ENCODE measurements around the gene INSYN2B.

INSYN2B gene

GRCh38 chr5:169880785-169881184 is 99.5 kb downstream of the INSYN2B start:
- Histone ChIP-seq H3K27ac (ENCODE audit: low read length) (no peak overlapping the region), H3K4me3 (ENCODE audit: low read length) (no peak overlapping the region), H3K9me3 (ENCODE audit: control insufficient read depth, insufficient read depth, low read length) (no peaks in the 10 kb centered on the region), H3K27me3 (ENCODE audit: control insufficient read depth, insufficient read depth, low read length) (no peaks in the 10 kb centered on the region), H3K4me1 (ENCODE audit: control insufficient read depth, insufficient read depth, low read length) (no peaks in the 10 kb centered on the region), H3K36me3 (ENCODE audit: control insufficient read depth, insufficient read depth, low read length) (no peaks in the 10 kb centered on the region)
- no CpG with 5 or more reads among the region's 2 CpGs for WGBS (ENCODE audit: insufficient coverage, insufficient read length)
- no peak for DNase-seq (ENCODE audit: low read depth, low spot score)

- Histone ChIP-seq H3K4me1 (ENCODE audit: control insufficient read depth, insufficient read depth, low read length) (no peaks in the 10 kb centered on the region), H3K9me3 (ENCODE audit: control insufficient read depth, insufficient read depth, low read length) (no peaks in the 10 kb centered on the region), H3K4me3 (ENCODE audit: low read length) (no peak overlapping the region), H3K36me3 (ENCODE audit: control insufficient read depth, insufficient read depth, low read length) (no peaks in the 10 kb centered on the region), H3K27ac (ENCODE audit: low read length) (no peak overlapping the region), H3K27me3 (ENCODE audit: control insufficient read depth, insufficient read depth, low read length) (no peaks in the 10 kb centered on the region)
- no CpG with 5 or more reads among the region's 4 CpGs for WGBS (ENCODE audit: insufficient coverage, insufficient read length)
- DNase-seq (ENCODE audit: low read depth, low spot score): no peak
Measured at GRCh38 chr5:169880012-169880663, 100.2 kb downstream of the INSYN2B start.

DNA sequence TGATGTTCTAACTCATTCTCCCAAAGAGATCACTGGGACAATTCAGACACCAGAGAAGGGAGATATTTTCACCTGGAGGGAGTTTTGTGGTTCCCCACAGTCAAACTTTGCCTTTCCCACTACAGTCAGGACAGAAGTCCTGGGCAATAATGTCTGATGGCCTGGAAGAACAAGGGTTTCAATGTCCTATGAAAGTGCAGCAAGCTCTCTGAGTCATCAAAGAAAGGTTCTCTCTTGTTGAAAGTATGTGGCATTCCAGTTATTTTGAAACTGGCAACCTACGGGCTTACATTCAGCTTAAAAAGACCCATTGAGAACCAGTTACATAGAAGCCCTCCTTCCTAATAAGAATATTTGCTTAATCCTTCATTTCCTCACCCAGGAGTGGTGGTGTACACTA is 103.9 kb downstream of the INSYN2B start:
- no peak for DNase-seq (ENCODE audit: low read depth, low spot score)
- Histone ChIP-seq H3K9me3 (ENCODE audit: control insufficient read depth, insufficient read depth, low read length) (no peaks in the 10 kb centered on the region), H3K4me3 (ENCODE audit: low read length) (no peak overlapping the region), H3K27ac (ENCODE audit: low read length) (no peak overlapping the region), H3K36me3 (ENCODE audit: control insufficient read depth, insufficient read depth, low read length) (no peaks in the 10 kb centered on the region), H3K27me3 (ENCODE audit: control insufficient read depth, insufficient read depth, low read length) (no peaks in the 10 kb centered on the region), H3K4me1 (ENCODE audit: control insufficient read depth, insufficient read depth, low read length) (no peaks in the 10 kb centered on the region)
- no CpG with 5 or more reads among the region's 1 CpG for WGBS (ENCODE audit: insufficient coverage, insufficient read length)

- no CpG with 5 or more reads among the region's 4 CpGs for WGBS (ENCODE audit: insufficient coverage, insufficient read length)
- Histone ChIP-seq H3K4me3 (ENCODE audit: low read length) (no peak overlapping the region), H3K4me1 (ENCODE audit: control insufficient read depth, insufficient read depth, low read length) (no peaks in the 10 kb centered on the region), H3K9me3 (ENCODE audit: control insufficient read depth, insufficient read depth, low read length) (no peaks in the 10 kb centered on the region), H3K27me3 (ENCODE audit: control insufficient read depth, insufficient read depth, low read length) (no peaks in the 10 kb centered on the region), H3K36me3 (ENCODE audit: control insufficient read depth, insufficient read depth, low read length) (no peaks in the 10 kb centered on the region), H3K27ac (ENCODE audit: low read length) (no peak overlapping the region)
- no peak for DNase-seq (ENCODE audit: low read depth, low spot score)
Measured at GRCh38 chr5:169875731-169876130, 104.6 kb downstream of the INSYN2B start.

GRCh38 chr5:169875091-169875728 is 105.1 kb downstream of the INSYN2B start:
- no peak overlapping the region for H3K27ac ChIP-seq (ENCODE audit: low read length)
- H3K4me1 ChIP-seq (ENCODE audit: control insufficient read depth, insufficient read depth, low read length): no peaks in the 10 kb centered on the region
- H3K9me3 ChIP-seq (ENCODE audit: control insufficient read depth, insufficient read depth, low read length): no peaks in the 10 kb centered on the region
- no peaks in the 10 kb centered on the region for H3K36me3 ChIP-seq (ENCODE audit: control insufficient read depth, insufficient read depth, low read length)
- no peaks in the 10 kb centered on the region for H3K27me3 ChIP-seq (ENCODE audit: control insufficient read depth, insufficient read depth, low read length)
- no peak overlapping the region for H3K4me3 ChIP-seq (ENCODE audit: low read length)
- DNase-seq (ENCODE audit: low read depth, low spot score): no peak
- WGBS (ENCODE audit: insufficient coverage, insufficient read length): no CpG with 5 or more reads among the region's 8 CpGs

DNA sequence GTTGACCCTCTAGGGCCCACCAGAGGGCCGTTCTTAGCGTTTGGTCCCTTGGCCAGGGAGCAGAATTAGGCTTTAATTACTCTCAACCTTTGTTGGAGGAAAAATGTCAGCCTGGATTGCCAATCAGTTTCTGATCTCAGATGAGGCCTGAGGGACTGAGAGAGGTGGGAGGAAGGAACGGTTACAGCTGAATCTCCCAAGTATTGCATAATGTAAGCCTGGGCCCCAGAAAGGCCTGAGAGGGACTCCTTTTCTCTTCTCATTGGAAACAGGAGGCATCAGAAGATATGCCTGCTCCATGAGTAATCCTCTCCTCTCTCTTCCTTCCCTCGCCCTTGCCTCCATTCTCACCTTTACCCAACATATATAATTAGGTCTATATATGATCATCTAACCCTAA is 105.7 kb downstream of the INSYN2B start:
- no peak overlapping the region for H3K4me3 ChIP-seq (ENCODE audit: low read length)
- no peaks in the 10 kb centered on the region for H3K27me3 ChIP-seq (ENCODE audit: control insufficient read depth, insufficient read depth, low read length)
- no peaks in the 10 kb centered on the region for H3K4me1 ChIP-seq (ENCODE audit: control insufficient read depth, insufficient read depth, low read length)
- no CpG with 5 or more reads among the region's 4 CpGs for WGBS (ENCODE audit: insufficient coverage, insufficient read length)
- no peak for DNase-seq (ENCODE audit: low read depth, low spot score)
- H3K27ac ChIP-seq (ENCODE audit: low read length): no peak overlapping the region
- no peaks in the 10 kb centered on the region for H3K36me3 ChIP-seq (ENCODE audit: control insufficient read depth, insufficient read depth, low read length)
- no peaks in the 10 kb centered on the region for H3K9me3 ChIP-seq (ENCODE audit: control insufficient read depth, insufficient read depth, low read length)

DNA sequence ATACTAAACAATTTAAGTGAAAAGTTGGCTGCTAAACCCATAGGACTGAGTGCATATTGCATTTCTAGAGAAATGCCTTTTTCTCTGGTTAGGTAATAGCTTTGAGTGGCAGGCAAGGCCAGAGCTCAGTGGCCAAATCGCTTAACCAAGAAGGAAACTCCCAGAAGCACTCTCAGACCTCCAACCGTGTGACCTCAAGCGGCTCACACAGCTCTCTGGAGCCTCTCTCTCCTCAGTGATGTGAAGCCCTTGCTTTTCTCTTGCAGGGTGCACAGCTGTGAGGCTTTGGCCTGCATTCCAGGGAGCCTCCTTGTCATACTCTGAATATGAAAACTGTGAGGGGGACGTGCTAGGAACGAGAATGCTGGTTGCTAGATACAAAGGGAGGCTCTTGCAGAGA is 106.7 kb downstream of the INSYN2B start:
- Histone ChIP-seq H3K9me3 (ENCODE audit: control insufficient read depth, insufficient read depth, low read length) (no peaks in the 10 kb centered on the region), H3K27ac (ENCODE audit: low read length) (no peak overlapping the region), H3K27me3 (ENCODE audit: control insufficient read depth, insufficient read depth, low read length) (no peaks in the 10 kb centered on the region), H3K4me3 (ENCODE audit: low read length) (no peak overlapping the region), H3K4me1 (ENCODE audit: control insufficient read depth, insufficient read depth, low read length) (no peaks in the 10 kb centered on the region), H3K36me3 (ENCODE audit: control insufficient read depth, insufficient read depth, low read length) (no peaks in the 10 kb centered on the region)
- DNase-seq (ENCODE audit: low read depth, low spot score): no peak
- no CpG with 5 or more reads among the region's 5 CpGs for WGBS (ENCODE audit: insufficient coverage, insufficient read length)

DNA sequence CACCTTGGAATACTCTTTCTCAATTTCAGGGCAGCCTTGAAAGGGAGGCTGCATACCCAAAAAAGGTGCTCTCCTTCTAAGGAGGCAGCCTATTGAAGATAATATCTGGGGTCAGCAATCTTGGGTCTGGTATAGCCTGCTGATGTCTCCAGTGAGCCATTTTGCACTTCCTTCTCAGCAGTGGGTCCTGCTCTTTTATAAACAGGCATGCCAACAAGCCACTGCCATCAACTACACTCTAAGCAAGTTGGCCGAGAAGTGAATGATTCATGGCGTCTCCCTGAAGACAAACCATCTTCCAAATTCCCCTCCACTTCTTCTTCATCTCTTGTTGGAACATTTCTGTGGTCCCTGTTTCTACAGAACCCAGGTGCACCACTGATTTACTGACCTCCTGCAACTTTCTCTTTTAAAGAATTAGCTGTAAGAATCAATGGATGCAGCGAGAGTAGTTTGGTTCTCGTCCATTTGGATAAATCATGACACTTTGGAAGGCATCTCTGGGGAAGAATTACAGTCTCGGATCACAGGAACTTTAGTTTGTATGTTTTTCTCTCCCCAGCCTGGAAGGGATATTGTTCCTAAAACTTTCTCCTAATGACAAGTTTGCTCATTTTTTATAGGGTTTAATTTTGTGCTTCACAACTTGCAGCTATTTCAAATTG is 108.3 kb downstream of the INSYN2B start:
- no peaks in the 10 kb centered on the region for H3K4me1 ChIP-seq (ENCODE audit: control insufficient read depth, insufficient read depth, low read length)
- no peak for DNase-seq (ENCODE audit: low read depth, low spot score)
- no CpG with 5 or more reads among the region's 5 CpGs for WGBS (ENCODE audit: insufficient coverage, insufficient read length)
- H3K4me3 ChIP-seq (ENCODE audit: low read length): no peak overlapping the region
- H3K27ac ChIP-seq (ENCODE audit: low read length): no peak overlapping the region
- H3K9me3 ChIP-seq (ENCODE audit: control insufficient read depth, insufficient read depth, low read length): no peaks in the 10 kb centered on the region
- H3K36me3 ChIP-seq (ENCODE audit: control insufficient read depth, insufficient read depth, low read length): no peaks in the 10 kb centered on the region
- no peaks in the 10 kb centered on the region for H3K27me3 ChIP-seq (ENCODE audit: control insufficient read depth, insufficient read depth, low read length)

DNA sequence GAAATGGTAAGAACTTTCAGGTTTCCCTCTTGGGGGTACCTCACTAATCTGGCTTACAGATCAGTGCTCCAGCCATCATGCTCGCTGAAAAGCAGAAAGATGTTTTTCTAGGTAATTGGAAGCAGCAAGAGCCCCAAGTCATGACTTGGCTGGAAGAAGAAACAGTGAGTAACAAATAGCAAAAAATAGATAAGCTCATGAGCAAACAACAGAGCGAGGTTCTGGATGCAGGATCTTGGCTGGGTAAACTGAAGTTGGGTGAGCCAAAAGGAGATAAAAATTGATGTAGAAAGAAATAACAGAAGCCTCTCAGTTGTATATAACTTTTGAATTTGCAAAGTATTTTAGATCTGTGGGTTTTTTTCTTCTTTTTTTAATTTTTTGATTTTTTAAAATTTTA is 110.1 kb downstream of the INSYN2B start:
- Histone ChIP-seq H3K36me3 (ENCODE audit: control insufficient read depth, insufficient read depth, low read length) (no peaks in the 10 kb centered on the region), H3K4me3 (ENCODE audit: low read length) (no peak overlapping the region), H3K27ac (ENCODE audit: low read length) (no peak overlapping the region), H3K27me3 (ENCODE audit: control insufficient read depth, insufficient read depth, low read length) (no peaks in the 10 kb centered on the region), H3K4me1 (ENCODE audit: control insufficient read depth, insufficient read depth, low read length) (no peaks in the 10 kb centered on the region), H3K9me3 (ENCODE audit: control insufficient read depth, insufficient read depth, low read length) (no peaks in the 10 kb centered on the region)
- DNase-seq (ENCODE audit: low read depth, low spot score): no peak
- no CpG with 5 or more reads among the region's 2 CpGs for WGBS (ENCODE audit: insufficient coverage, insufficient read length)

- Histone ChIP-seq H3K27ac (ENCODE audit: low read length) (no peak overlapping the region), H3K36me3 (ENCODE audit: control insufficient read depth, insufficient read depth, low read length) (no peaks in the 10 kb centered on the region), H3K4me3 (ENCODE audit: low read length) (no peak overlapping the region), H3K4me1 (ENCODE audit: control insufficient read depth, insufficient read depth, low read length) (no peaks in the 10 kb centered on the region), H3K27me3 (ENCODE audit: control insufficient read depth, insufficient read depth, low read length) (no peaks in the 10 kb centered on the region), H3K9me3 (ENCODE audit: control insufficient read depth, insufficient read depth, low read length) (no peaks in the 10 kb centered on the region)
- DNase-seq (ENCODE audit: low read depth, low spot score): no peak
- WGBS (ENCODE audit: insufficient coverage, insufficient read length): no CpG with 5 or more reads among the region's 3 CpGs
Measured at GRCh38 chr5:169869066-169869465, 111.2 kb downstream of the INSYN2B start.

Measured in iPS DF 6.9 (cell line).